ENCODE results near the gene DDX46.

- no peak for TF ChIP-seq CTCF (IDR thresholded peaks at IDR 0.05)
- no peak for TF ChIP-seq POLR2A (IDR thresholded peaks at IDR 0.05)
These were observed 14.0 kb downstream of the DDX46 start for GRCh38 chr5:134772461-134773125.

Measured in testis (tissue), 2 donors.